NK-92 treated with Interleukin-12 subunit alpha and Interleukin-12 subunit beta, amount 100 ng/mL, for 24 hours (cell line): ENCODE results near the gene PRDX1.
"Not testable (repeated sequence)": the region's sequence is repeated elsewhere in the genome, so short reads cannot be mapped to it uniquely, and the experiment has no call there.

Source experiments
- DNase-seq: peaks from one replicate; lab custom pipeline; 2025; lab: John Stamatoyannopoulos, UW

PRDX1 gene

GRCh38 chr1:45535988-45536766 lies 14.5 kb upstream of the PRDX1 start:
- DNase-seq, result no peak

DNA sequence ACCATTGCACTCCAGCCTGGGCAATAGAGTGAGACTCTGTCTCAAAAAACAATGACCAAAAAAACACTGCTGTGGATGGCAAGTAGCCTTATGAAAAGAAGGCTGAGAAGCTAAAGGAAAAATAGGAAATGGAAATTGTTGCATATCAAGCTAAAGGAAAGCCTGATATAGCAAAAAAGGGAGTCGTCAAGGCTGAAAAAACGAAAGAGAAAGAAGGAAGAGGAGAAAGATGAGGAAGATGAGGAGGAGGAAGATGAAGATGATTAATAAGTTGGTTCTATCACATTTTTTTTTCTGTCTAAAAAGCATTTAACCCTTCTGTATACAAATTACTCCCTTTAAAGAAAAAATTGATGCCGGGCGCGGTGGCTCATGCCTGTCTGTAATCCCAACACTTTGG lies 10.2 kb upstream of the PRDX1 start:
- no peak for DNase-seq

- no peak for DNase-seq
Measured at GRCh38 chr1:45530632-45531135, 9.0 kb upstream of the PRDX1 start.

GRCh38 chr1:45526135-45526644 lies 4.5 kb upstream of the PRDX1 start:
- DNase-seq, result no peak

GRCh38 chr1:45523975-45524374 lies 2.3 kb upstream of the PRDX1 start:
- DNase-seq, result not testable (repeated sequence)

- DNase-seq, result not testable (repeated sequence)
Measured at GRCh38 chr1:45523516-45523915, 1.8 kb upstream of the PRDX1 start.

- no peak for DNase-seq
Measured at GRCh38 chr1:45522324-45523104, 830 bp upstream of the PRDX1 start.

DNA sequence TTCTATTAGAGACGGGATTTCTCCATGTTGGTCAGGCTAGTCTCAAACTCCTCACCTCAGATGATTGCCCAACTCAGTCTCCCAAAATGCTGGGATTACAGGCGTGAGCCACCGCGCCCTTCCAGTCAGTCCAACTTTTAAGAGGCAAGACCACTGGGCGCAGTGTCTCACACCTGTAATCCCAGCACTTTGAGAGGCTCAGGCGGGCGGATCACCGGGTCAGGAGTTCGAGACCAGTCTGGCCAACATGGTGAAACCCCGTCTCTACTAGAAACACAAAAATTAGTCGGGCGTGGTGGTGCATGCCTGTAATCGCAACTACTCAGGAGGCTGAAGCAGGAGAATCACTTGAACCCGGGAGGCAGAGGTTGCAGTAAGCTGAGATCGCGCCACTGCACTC lies 1.9 kb downstream of the PRDX1 start:
- not testable (repeated sequence) for DNase-seq

DNA sequence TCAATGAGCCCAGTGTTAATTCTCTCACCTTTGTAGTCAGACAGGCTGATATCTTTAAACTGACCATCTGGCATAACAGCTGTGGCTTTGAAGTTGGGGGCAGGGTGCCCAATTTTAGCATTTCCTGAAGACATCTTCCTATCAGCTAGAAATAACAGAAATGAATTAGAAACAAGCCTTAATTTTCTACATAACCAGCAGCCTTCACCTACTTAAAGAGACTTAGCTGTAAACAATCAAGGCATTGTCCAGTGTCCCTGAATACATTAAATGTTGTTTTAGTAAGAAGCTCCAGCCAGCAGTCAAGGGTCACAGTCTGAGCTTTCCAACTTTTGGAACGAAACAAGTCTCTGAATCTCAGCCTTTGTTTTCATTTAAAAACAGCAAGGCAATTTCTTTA lies 2.8 kb downstream of the PRDX1 start:
- no peak for DNase-seq

- DNase-seq, result not testable (repeated sequence)
Measured at GRCh38 chr1:45518366-45518765, 3.3 kb downstream of the PRDX1 start.

- no peak for DNase-seq
Measured at GRCh38 chr1:45516465-45516864, 5.2 kb downstream of the PRDX1 start.

DNA sequence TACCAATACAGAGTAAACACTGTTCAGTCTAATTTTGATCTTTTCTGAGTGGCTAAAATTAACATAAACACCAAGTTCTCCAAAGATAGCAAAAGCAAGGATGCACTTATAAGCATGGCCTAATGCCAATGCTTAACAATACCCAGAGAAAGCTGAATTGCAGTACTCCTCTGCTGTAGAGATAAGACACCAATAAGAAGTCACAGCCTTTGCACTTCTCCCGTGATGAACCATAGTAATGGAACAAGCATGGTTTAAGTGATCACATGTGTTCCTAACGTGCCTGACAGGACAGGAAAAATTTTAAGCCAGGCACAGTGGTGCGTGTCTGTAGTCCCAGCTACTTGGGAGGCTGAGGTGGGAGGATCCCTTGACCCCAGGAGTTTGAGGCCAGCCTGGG lies 5.6 kb downstream of the PRDX1 start:
- no peak for DNase-seq

DNA sequence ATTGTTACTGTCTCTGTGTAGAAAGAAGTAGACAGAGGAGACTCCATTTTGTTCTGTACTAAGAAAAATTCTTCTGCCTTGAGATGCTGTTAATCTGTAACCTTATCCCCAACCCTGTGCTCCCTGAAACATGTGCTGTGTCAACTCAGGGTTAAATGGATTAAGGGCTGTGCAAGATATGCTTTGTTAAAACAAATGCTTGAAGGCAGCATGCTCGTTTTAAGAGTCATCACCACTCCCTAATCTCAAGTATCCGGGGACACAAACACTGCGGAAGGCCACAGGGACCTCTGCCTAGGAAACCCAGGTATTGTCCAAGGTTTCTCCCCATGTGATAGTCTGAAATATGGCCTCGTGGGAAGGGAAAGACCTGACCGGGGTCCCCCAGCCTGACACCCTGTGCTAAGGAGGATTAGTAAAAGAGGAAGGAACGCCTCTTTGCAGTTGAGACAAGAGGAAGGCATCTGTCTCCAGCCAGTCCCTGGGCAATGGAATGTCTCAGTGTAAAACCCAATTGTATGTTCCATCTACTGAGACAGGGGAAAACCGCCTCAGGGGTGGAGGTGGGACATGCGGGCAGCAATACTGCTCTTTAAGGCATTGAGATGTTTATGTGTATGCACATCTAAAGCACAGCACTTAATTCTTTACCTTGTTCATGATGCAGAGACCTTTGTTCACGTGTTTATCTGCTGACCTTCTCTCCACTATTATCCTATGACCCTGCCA lies 8.0 kb downstream of the PRDX1 start:
- not testable (repeated sequence) for DNase-seq

- DNase-seq, result peak; percentile 18
Measured at GRCh38 chr1:45512641-45513054, 9.0 kb downstream of the PRDX1 start.

- no peak for DNase-seq
Measured at GRCh38 chr1:45510972-45511527, 10.6 kb downstream of the PRDX1 start.

DNA sequence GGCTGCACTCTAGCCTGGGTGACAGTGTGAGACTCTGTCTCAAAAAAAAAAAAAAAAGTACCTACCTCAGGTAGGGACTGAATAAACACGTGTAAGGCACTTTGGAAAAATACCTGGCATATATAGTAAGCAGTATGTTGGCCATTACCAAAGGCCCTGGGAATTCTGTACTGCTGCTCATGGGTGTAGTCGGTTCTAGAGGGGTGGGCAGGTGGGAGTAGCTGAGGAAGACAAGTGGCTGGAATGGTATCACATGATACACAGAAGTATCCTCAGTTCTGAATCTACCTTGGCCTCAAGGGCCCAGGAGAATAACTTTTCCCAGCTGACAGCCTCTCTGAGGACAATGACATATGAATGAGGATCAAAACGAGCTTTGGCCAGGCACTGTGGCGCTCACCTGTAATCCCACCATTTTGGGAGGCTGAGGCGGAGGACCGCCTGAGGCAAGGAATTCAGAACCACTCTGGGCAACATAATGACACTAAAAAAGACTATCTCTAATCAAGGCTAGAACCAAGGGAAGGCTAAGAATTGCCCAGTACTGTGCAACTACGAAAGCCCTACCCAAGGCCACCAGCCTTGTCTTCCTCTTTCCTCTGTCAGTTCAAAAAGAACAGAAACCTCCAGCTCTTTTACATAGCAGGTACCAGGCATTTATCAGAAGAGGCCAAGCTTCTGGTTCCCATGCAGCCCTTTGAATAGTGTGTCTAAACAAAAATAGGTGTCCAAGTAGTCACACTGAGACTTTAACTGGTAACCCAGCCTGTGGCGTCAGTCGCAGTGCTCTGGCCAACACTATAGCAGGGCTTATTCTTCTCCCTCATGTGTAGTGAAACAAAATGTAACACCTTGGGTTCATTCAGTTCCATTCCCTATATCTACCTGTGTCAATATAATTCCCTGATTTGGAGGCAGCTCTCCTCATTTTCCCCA lies 11.4 kb downstream of the PRDX1 start:
- DNase-seq, result no peak

GRCh38 chr1:45508295-45509151 lies 13.2 kb downstream of the PRDX1 start:
- DNase-seq, result no peak

DNA sequence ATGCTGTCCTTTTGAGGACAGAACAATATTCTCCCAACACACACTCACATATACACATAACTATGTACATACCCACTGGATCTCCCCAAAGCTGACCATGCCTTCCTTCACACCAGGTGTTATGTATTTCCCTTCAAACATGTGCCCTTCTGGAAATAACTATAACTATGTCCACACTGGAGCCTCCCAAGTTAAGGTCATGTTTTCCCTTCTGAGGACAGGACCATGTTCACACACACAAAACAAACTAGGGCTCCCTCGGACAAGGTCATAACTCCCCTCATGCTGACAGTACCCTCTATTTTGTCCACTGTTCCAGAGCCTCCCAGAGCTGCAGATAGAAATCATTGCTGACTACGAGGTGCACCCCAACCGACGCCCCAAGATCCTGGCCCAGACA lies 13.8 kb downstream of the PRDX1 start:
- DNase-seq, result no peak

DNA sequence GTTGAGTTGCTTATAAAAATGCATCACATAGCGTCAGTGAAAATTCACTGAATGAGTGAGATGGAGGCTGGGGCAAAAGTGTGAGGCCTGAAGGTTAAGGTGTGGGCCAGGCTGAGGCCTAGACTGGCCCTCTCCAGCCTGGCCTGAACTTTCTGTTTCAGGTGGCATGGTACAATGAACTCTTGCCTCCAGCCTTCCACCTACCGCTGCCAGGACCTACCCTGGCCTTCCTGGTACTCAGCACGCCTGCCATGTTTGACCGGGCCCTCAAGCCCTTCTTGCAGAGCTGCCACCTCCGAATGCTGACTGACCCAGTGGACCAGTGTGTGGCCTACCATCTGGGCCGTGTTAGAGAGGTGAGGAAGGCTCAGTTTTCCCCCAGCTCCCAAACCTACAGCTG lies 14.5 kb downstream of the PRDX1 start:
- DNase-seq, result no peak
